NCI-H1930 (cell line): ENCODE results near the gene IL1B.

ENCODE experiments used
- DNase-seq, 2 experiments: peaks; one replicate each; lab custom pipeline; 2025; lab: John Stamatoyannopoulos, UW

IL1B gene

GRCh38 chr2:112803691-112804521 lies 32.7 kb downstream of the IL1B start:
- no peak for DNase-seq

GRCh38 chr2:112800881-112801583 lies 35.5 kb downstream of the IL1B start:
- DNase-seq: no peak

GRCh38 chr2:112798979-112799975 lies 37.3 kb downstream of the IL1B start:
- DNase-seq: no peak

- no peak for DNase-seq
Observed at GRCh38 chr2:112796486-112796885, 40.1 kb downstream of the IL1B start.

- DNase-seq: no peak
Observed at GRCh38 chr2:112795774-112796173, 40.8 kb downstream of the IL1B start.

- no peak for DNase-seq
Observed at GRCh38 chr2:112794841-112795240, 41.7 kb downstream of the IL1B start.

GRCh38 chr2:112794131-112794733 lies 42.3 kb downstream of the IL1B start:
- DNase-seq: no peak

- DNase-seq: no peak
Observed at GRCh38 chr2:112793449-112793978, 43.1 kb downstream of the IL1B start.

- DNase-seq: no peak
Observed at GRCh38 chr2:112792419-112792818, 44.2 kb downstream of the IL1B start.

GRCh38 chr2:112791693-112792230 lies 44.8 kb downstream of the IL1B start:
- DNase-seq: no peak

- no peak for DNase-seq
Observed at GRCh38 chr2:112791019-112791418, 45.6 kb downstream of the IL1B start.

GRCh38 chr2:112790305-112790704 lies 46.3 kb downstream of the IL1B start:
- no peak for DNase-seq

GRCh38 chr2:112789186-112789585 lies 47.4 kb downstream of the IL1B start:
- no peak for DNase-seq

- no peak for DNase-seq
Observed at GRCh38 chr2:112788653-112789052, 47.9 kb downstream of the IL1B start.

- no peak for DNase-seq
Observed at GRCh38 chr2:112787729-112788393, 48.7 kb downstream of the IL1B start.

GRCh38 chr2:112787294-112787693 lies 49.3 kb downstream of the IL1B start:
- no peak for DNase-seq

- DNase-seq: no peak
Observed at GRCh38 chr2:112784199-112785189, 52.1 kb downstream of the IL1B start, which contains the start of gene IL1A. Gene IL1A (minus strand): TSS chr2:112784493. CDS start chr2:112783770, 723 bp downstream.

GRCh38 chr2:112783187-112783714 lies 53.3 kb downstream of the IL1B start:
- DNase-seq: no peak

GRCh38 chr2:112782234-112782799 lies 54.3 kb downstream of the IL1B start:
- DNase-seq: no peak
